ENCODE results near the gene MT1H.

DNA sequence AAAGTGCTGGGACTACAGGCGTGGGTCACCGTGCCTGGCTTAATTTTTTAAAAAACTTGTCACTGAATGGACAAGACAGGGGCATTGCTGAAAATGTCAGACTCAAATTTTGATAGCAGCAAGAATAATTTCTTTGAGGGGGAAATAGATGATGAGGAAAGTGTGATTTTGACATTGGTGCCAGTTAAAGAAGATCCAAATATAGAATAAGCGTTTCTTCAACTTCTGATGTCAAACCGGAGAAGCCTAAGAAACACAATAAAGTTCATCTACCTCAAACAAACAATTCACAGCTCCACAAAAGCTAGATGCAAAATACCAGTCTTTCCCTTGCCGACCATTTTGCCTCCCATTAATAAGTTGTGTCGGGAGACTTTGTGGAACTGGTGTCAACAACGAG lies 17.1 kb downstream of the MT1H start:
- no peak for TF ChIP-seq EZH2 (IDR thresholded peaks at IDR 0.05; ENCODE audit: insufficient read depth, poor library complexity, severe bottlenecking)
- TF ChIP-seq EZH2phosphoT487 (IDR thresholded peaks at IDR 0.05; ENCODE audit: insufficient read depth, low read depth), result no peak
